HT-29 (cell line): ENCODE results near the gene DLGAP4. TPM values are rescaled to one million over a fixed set of nuclear protein-coding genes. Genes with fewer than 3 reads are reported as not detected.
"Not testable (repeated sequence)": the region's sequence is repeated elsewhere in the genome, so short reads cannot be mapped to it uniquely, and the experiment has no call there.

Source experiments
- DNase-seq: peaks from one replicate; pipeline ENCODE4 v3.0.0-alpha.2; 2015; ENCODE audit warnings: low spot score
- small RNA-seq: library from RNA; depleted of rRNA; stranded (forward); fragments of <200 nt; gene quantifications from one replicate; pipeline ENCODE3, GENCODE V24; 2014
- total RNA-seq: library from RNA; depleted of rRNA; stranded (reverse); fragments of >200 nt; shearing (Covaris generic); gene quantifications from 2 replicates; pipeline ENCODE4 v1.2.3, GENCODE V29; 2014; rRNA removed

The DLGAP4 gene
- total RNA-seq, 1 experiment from 2014 or later, result 37.0 TPM

DNA sequence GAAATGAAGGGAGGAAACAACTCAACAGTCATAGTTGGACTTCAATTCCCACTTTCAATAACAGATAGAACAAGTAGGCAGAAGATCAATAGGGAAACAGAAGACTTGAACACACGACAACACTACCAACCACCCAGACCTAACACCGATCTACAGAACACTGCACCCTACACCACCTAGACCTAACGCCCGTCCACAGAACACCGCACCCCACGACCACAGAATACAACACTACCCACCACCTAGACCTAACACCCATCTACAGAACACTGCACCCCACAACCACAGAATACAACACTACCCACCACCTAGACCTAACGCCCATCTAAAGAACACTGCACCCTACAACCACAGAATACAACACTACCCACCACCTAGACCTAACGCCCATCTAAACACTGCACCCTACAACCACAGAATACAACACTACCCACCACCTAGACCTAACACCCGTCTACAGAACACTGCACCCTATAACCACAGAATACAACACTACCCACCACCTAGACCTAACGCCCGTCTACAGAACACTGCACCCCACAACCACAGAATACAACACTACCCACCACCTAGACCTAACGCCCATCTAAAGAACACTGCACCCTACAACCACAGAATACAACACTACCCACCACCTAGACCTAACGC lies 258.1 kb downstream of the DLGAP4 start:
- not testable (repeated sequence) for DNase-seq

GRCh38 chr20:36564726-36565121 lies 258.6 kb downstream of the DLGAP4 start:
- DNase-seq, result not testable (repeated sequence)

GRCh38 chr20:36565520-36565919 lies 259.4 kb downstream of the DLGAP4 start:
- DNase-seq, result no peak

GRCh38 chr20:36569847-36570429 lies 263.8 kb downstream of the DLGAP4 start:
- DNase-seq, result no peak

DNA sequence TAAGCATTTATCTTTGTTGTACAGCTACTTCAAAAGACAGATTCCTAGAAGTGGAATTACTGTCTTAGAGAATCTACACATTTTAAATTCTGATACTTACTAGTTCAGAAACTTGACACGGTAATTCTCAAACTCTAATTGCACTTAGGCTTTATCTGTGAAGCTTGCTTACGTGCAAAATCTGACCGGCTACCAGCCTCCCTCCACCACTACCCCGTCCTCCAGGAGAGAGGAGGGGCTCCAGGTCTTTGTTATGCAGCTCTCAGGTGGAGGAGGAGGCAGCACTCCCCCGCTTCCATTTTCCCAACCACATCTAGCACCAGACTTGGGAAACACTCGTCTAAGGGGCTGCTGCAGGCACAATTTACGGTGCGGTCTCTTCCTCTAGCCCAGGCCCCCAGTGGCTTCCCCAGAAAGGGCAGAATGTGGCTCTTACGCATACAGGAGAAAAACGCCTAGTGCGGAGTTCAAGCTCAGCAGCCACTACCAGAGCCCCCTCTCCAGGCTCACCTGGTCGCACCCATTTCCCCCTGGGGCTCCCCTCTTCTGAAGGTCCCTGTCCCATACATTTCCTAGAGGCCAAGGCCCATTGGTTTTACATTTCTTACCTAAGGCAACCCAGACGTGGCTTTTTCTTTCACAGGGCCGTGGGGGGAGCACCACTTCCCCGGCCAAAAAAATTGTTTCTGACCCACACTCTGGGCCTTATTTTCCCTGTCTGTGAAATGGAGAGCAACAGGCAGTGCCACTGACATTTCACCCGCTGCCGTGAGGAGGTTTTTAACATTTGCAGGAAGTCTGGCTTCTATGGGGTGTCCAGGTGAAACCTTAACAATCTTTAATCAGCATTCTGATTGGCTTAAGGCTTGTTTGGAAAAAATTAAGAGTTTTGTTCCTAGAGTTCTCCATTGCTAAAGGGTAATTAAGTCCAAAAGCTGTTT lies 265.7 kb downstream of the DLGAP4 start:
- DNase-seq, result no peak

DNA sequence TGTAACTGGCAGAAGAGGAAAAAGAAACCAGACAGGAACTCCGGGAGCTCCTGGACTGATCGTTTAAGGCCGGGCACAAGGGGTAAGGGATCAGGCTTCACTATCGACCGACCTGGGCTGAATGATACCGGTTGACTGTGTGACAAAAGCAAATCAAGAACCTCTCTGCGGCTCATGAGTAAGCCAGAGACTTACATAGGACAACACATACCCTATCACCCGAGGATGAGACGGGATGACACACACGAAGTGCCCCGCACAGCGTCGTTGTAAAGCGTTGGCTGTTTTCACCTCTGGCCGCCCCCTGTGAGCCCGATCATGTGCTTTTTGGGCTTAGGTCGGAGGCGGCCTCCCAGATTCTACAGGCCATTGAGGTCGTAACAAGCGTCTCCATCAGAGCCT lies 266.6 kb downstream of the DLGAP4 start:
- DNase-seq, result peak; percentile 50

DNA sequence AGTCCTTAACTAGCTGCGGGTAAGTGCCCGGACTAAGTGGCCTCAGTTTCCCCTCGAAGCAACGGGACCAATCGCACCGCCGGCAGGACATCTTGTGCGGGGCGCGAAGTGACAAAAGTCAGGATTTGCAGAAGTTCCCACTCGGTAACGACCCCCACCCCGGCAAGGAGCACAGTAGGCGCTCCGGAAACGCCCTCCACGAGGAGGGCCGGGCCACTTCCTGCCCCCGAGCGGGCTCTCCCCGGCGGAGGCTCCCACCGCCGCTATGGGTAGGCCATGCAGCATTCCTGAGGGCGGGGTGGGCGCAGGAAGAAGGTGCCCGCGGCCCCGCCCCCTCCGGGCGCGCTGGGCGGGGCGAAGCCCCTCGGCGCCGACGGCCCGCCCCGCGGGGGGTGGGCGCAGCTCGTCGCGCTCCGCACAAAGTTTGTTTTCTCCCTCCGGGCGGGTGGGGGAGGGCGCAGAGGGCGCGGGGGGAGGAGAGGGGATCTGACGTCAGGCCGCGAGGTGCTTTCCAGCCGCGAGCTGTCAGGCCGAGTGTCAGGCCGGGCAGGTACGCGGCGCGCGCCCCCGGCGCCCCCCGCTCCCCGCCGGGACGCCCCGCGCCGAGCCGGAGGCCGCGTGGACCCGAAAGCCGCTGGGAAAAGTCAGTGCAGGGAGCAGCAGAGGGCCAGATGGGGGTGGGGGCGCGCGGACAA lies 267.1 kb downstream of the DLGAP4 start, which contains the start of gene TGIF2:
TGIF2 (plus strand) TSS at position 495 of the 695 bp plus-strand sequence. CDS start 5,178 bp downstream, outside the sequence.
- DNase-seq, result peak; percentile 82

- DNase-seq, result peak; percentile 19
These were observed 267.7 kb downstream of the DLGAP4 start for GRCh38 chr20:36573798-36574365.

GRCh38 chr20:36574366-36575135 lies 268.4 kb downstream of the DLGAP4 start:
- peak; percentile 64 for DNase-seq

DNA sequence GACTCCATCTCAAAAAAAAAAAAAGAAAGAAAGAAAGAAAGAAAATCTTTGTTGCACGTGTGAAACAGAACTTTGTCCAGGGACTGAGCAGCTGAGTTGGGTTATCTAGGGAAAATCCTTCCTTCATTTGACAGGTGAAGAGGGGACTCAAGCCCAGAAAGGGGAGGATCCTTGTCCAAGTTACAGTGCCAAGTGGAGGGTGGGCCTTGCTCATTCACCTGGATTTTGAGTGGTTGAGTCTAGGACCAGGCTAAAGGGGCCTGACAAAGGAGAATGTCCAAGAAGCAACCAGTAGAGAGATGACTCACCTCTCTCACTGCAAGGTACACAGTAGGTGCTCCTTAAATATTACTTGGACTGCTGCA lies 269.9 kb downstream of the DLGAP4 start:
- no peak for DNase-seq

Small RNA genes within 50 kb of the gene (small RNA-seq; reads per million reads assigned to genes)
- gene RF00017, result not detected

Other genes starting within 250 kb of the DLGAP4 start
- 74.9 and 76.8 TPM in 2 replicates for gene EPB41L1, start 151.6 kb upstream of the DLGAP4 start, total RNA-seq
- gene AAR2, start 69.9 kb upstream of the DLGAP4 start, total RNA-seq, result 57.0 and 61.5 TPM in 2 replicates
- gene MYL9, start 235.2 kb downstream of the DLGAP4 start, total RNA-seq, result 0.76 TPM in 1 of 2 replicates, not detected in the other